Measurements from ENCODE around the gene RAD51D.

Gene RAD51D

GRCh38 chr17:35088881-35089585 is 30.6 kb downstream of the RAD51D start:
- DNase-seq, result peak; percentile 97

GRCh38 chr17:35088356-35088880 is 31.2 kb downstream of the RAD51D start:
- no peak for DNase-seq

DNA sequence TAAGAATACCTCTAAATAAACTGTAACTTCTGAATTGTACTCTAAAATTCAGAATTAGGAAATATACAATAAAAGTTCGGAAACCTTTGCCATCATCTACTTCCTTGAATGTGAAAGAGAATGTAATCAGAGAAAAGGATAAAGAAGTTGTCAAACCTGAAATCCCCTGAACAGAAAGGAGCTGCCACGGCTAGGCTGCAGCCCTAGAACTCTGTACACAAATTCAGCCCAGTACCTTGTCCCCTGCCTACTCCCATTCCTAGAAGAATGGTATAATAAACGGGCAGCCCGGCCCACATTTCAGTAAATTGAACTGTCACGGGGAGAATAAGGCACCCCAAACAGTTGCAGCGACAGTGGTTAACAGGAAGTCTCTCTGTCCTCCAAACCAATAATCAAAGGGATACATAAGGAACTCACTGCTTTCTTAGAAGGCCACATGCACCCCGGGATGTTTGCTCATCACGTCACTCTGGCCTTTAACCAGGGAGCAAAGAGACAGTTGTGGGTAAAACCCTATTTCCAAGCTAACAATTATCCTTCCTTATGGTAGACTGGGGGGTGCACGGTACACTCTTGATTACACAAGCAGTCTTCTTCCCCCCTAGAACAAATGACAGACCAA is 31.8 kb downstream of the RAD51D start:
- peak; percentile 56 for DNase-seq

- no peak for DNase-seq
Observed at GRCh38 chr17:35086931-35087573, 32.6 kb downstream of the RAD51D start.

GRCh38 chr17:35086164-35086563 is 33.5 kb downstream of the RAD51D start:
- DNase-seq, result no peak

DNA sequence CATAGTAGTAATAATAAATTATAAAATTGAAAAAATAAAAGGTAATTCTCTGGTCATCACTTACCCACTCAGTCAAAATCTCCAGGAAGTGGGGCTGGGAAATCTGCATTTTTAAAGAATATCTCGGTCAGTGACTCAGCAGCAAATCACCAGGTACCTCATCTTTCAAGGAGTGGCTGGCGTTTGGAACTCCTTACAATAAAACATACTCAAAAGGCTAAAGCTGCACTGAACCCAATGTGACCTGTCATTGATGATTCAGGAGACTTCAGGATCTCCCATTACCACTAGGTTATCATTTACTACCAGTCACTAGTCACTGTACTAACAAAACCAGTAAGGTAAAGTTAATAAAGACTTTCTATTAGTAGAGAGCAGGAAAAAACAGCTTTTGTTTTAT is 34.7 kb downstream of the RAD51D start:
- no peak for DNase-seq

DNA sequence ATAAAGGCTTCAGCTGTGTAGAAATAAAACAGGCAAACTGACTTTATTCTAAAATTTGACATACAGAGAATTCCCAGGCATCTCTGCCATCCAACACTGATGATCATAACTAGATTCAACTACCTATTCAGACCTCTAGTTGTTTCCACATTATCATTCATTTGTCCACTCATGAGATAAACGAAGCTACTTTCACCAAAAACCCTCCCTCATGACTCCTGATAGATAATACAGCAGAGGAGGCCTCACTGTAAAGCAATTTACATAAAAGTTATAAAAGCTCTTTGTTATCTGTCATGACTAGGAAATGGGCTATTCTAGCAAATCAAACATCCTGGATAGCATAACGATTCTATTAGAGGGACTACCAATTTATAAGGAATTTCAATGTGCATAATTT is 36.6 kb downstream of the RAD51D start:
- no peak for DNase-seq

- DNase-seq, result no peak
Observed at GRCh38 chr17:35082073-35082657, 37.5 kb downstream of the RAD51D start.

GRCh38 chr17:35081638-35082037 is 38.0 kb downstream of the RAD51D start:
- no peak for DNase-seq

DNA sequence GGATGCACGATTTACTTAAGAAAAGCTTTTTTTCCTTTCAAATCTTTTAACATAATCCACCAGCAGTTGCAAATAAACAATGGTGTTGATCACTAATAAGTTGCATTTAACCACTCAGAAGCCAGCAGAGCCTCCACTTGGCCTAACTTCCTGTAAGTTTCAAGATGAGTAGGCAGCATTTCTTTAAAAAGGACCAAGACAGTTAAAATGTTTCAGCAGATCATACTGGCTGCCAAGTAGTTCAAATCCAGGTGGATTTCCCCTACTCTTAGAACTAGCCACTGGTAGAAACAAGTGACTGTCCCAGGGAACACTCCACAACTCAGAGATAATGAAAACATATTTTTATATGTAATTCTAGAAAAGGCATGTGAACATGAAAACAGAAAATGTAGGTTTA is 39.1 kb downstream of the RAD51D start:
- no peak for DNase-seq

DNA sequence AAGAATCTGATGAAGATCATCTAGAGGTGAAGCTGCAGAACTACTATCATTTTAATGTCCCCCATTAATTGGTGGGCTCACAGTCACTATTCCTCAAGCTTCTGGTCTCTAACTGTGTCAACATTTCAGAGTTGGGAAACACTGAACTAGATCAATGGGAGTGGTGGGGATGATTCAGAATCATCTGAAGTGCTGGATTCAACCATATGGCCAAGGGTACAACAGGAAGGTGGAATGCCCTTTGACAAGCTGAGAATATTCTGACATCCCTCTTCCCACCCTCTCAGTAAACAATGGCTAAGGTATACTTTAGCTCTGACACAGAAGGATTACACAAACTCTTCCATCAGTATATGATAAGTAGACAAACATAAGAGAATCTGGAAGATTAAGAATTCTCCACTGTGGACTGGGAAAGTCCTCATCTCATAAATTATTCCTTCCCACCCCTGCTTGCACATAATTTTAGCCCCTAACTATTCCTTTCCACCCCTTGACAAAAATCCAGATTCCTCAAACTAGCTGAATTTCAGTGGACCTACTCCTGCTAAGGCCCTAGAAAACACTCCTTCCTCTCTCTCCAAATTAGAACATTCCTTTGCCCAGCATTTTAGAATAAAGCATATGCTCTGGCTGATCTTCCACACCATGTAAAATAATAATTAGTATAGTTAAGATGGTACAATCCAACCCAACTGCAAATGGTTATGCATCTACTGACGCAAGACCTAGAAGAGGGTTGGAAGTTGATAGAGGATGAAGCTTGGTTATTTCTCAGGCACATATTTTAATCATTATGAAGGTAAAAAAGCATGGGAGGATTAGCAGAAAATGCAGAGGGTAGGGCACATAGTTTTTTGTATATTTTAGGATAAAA is 39.9 kb downstream of the RAD51D start:
- DNase-seq, result no peak

GRCh38 chr17:35076874-35077273 is 42.8 kb downstream of the RAD51D start:
- no peak for DNase-seq

- DNase-seq, result no peak
Observed at GRCh38 chr17:35074711-35075707, 44.7 kb downstream of the RAD51D start.

DNA sequence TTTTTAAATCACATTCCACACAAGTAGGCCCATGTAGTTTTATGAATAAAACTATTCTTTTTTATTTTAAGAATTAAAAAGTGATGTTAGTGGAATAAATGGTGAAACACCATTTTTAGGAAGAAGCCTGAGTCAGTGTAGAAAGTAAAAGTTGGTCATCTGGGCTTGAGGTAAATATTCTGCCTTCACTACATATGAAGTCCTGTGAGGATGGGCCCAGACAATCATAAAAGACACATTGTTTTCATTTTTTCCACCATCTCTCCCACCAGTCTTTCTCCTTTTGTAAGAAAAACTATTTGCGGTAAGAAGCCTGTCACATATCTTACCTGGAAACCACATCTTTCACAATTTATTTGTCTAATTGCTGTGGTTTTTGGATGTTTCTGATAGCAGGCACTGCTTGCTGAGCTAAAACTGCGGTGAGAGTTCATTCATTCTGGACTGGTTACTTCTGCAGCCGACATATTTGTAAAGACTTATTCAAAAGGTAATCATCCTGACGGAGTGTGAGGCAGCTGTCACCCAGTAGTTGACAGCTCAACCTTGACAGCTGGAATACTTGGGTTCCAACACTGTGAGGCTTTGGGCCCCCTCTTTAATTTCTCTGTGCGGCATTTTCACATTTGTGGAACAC is 45.6 kb downstream of the RAD51D start:
- DNase-seq, result no peak

- no peak for DNase-seq
Observed at GRCh38 chr17:35073183-35073790, 46.4 kb downstream of the RAD51D start.

GRCh38 chr17:35069311-35069710 is 50.3 kb downstream of the RAD51D start:
- DNase-seq, result no peak

GRCh38 chr17:35068249-35068648 is 51.4 kb downstream of the RAD51D start:
- DNase-seq, result no peak

DNA sequence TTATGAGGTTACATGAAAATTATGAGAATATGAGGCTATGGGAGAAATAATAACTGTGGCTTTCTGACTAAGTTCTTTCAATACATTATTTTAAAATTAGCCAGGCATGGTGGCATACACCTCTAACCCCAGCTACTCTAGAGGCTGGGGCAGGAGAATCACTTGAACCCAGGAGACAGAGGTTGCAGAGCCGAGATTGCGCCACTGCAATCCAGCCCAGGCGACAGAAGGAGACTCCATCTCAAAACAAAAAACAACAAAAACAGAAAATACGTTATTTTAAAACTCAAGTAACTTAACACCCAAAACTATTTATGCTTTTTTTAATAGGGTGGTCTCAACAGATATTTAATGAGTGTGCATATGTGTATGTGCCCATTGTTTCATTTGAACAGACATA is 53.8 kb downstream of the RAD51D start:
- no peak for DNase-seq

DNA sequence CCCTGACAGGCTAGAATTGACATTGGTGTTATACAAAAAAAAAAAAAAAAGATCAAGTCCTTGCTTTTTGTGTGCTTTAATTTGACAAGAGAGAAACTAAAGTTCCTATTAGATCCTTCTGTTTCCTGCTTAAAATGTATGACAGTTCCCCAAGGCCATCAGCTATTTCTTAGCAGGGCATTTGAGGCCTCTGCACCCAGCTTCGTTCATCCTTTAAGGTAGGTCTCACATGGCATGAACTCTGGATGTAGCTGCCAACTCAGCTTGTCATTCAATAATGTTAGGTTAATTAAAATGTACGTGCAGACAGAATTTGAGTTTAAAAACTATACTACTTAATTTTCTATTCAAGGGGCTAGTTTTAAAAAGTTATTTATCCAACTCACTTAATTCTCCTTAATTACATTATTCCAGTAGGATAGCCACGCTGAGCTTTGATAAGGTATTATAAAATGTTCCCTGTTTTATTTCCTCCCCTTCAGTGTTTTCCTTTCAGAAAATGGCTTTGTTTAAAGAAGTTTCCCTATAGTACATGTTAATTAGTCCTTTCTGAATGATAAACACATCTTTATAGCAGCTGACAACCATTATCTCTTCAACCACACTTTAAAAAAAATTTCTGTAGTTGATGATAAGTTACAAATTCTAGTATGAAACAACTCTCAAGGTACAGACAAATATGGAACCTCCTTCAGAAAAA is 55.0 kb downstream of the RAD51D start:
- DNase-seq, result no peak
